NCI-H187 (cell line): ENCODE data around the gene BAHCC1.
"Not testable (repeated sequence)": the region's sequence is repeated elsewhere in the genome, so short reads cannot be mapped to it uniquely, and the experiment has no call there.

Experiments used
- DNase-seq, 2 experiments: peaks; one replicate each; lab custom pipeline; 2025; lab: John Stamatoyannopoulos, UW

BAHCC1 gene

DNA sequence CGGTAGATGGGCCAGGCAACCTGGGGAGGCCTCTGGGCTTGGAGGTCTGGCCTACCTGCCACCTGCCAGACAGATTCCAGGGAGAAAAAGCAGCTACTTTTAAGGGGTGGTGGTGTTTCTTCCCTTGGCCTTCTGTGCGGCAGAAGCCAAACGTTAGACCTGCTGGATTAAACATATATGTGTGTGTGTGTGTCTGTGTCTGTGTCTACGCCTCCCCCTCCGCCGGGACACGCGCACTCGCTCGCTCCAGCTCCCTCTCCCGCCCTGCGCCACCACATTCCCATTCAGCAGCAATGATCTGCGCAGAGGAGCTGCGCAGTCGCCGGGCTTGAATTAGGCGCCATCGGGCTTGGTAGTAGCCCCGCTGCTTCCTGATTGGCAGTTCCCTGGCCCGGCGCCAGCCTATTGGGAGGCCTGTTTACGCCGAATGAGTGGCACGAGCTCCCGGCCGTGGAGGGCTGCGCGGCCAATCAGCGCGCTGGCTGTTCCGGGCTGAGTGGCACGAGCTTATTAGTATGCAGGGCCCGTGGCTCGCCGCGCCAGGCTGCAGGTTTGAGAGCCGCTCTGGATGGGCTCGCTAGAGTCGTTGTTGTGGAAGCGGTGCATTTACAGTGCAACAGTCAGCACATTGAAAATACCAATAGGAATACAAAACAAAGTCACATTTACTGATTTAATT lies at the start of gene BAHCC1:
Gene BAHCC1, plus strand, starts transcription at position 537 of the 679 bp plus-strand sequence. CDS start 4,283 bp downstream, outside the sequence.
- DNase-seq = peak; percentile 99 to 100

DNA sequence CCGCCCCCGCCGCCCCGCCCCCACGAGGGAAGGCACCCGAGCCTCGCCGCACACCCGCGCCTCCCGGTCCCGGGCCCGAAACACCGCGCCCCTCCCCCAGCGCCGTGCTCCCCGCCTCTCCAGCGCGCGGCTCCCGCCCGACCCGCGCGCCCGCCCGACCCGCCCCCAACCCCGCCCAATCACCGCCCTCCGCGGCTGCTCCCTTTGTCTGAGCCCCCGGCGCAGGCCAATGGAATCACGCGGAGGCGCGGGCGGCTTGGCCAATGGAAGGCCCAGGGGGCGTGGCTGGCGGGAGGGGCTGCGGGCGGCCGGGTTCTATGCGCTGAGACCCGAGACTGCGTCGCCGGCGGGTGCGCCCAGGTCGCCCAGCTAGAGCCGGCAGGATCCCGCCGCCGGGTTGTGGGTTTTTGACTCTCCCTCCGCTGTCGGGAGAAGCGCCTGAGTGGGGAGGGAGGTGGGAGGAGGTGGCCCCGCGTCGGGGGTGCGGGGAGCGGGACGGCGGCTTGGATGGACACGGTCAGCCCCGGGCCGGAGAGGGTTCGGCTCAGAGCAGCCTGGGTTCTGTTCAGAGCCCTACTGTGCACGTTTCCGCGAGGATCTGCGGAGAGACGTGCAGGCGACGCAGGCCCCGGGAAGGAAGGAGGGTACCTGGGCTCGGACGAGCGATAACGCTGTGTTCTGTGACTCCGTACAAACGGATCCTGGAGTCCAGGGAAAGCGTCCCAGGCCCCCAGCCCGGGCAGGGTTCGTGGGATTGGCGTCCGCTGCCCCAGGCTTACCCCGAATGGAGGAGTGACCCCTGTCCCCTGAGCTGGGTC lies 49.0 kb upstream of the BAHCC1 start:
- DNase-seq = peak; percentile 83 to 98

DNA sequence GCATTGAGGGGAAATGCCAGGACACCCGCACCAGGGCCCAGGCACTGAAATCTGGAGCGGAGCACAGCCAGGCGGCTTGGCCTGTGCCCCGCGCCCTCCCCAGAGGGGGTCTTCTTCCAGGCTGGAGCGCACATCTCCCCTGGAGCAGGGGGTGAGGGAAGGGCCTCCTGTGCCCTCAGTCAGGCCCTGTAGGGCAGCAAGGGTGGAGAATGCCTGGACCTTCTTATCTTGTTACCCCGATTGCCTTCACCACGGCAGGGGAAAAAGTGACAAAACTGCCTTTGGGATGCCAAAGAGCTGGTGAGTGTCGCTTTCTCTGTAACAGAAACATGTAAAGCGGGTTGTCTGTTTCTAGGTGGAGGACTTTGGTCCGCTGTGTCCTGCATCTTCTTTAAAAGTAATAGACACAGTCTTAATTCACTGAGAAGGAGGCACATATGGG lies 48.3 kb upstream of the BAHCC1 start:
- DNase-seq = no peak

DNA sequence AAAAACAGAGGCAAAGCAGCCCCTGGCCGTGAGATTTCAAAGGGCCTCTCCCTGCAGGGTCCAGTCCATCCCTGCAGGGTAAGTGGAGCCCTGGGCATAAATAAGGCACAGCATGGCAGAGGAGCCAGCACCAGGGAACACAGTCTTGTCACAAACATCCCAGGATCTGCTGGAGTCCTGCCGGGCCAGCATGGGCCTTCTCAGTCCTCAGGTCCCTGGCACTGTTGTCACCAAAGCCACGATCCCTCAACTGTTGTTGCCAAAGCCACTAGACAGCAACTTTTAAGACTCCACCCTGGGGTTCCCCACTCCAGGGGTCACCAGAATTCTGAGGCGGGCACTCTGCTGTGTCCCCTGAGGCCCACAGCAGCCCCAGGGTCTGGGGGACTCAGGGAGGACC lies 47.8 kb upstream of the BAHCC1 start:
- no peak for DNase-seq

DNA sequence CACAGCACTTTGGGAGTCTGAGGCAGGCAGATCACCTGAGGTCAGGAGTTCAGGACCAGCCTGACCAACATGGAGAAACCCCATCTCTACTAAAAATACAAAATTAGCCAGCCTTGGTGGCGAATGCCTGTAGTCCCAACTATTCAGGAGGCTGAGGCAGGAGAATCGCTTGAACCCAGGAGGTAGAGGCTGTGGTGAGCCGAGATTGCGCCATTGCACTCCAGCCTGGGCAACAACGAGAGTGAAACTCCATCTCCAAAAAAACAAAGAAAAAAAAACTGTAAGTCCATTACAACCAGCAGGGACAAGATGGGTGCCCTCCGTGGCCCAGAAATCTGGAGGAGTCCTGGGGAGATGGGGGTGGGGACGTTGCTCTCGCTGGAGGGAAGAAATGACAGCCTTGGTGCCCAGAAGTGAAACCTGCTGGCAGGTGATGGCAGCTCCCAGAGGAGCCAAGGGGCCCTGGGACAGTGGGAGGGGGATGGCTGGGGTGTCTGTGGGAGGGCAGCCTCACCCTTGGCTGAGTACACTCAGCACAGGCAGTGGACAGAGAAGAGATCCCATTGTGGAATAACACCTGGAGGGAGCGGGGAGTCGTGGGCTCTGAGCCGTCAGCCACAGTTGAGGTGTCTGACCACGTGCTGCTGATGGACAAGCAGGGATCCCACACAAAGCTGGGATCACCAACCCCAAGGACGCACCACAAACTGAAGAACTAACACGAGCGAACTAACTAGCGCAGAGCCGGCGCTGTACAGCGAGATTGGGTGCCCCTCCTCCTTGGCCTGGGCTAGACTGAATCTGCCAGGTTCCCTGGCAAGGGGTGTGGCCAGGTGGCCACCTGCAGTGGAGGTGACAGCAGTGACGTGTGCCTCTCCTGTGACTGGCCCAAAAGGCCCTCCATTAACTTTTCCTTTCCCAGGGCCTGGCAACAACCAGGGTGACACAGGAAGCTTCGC lies 46.9 kb upstream of the BAHCC1 start:
- peak; percentile 24 to 52 for DNase-seq

DNA sequence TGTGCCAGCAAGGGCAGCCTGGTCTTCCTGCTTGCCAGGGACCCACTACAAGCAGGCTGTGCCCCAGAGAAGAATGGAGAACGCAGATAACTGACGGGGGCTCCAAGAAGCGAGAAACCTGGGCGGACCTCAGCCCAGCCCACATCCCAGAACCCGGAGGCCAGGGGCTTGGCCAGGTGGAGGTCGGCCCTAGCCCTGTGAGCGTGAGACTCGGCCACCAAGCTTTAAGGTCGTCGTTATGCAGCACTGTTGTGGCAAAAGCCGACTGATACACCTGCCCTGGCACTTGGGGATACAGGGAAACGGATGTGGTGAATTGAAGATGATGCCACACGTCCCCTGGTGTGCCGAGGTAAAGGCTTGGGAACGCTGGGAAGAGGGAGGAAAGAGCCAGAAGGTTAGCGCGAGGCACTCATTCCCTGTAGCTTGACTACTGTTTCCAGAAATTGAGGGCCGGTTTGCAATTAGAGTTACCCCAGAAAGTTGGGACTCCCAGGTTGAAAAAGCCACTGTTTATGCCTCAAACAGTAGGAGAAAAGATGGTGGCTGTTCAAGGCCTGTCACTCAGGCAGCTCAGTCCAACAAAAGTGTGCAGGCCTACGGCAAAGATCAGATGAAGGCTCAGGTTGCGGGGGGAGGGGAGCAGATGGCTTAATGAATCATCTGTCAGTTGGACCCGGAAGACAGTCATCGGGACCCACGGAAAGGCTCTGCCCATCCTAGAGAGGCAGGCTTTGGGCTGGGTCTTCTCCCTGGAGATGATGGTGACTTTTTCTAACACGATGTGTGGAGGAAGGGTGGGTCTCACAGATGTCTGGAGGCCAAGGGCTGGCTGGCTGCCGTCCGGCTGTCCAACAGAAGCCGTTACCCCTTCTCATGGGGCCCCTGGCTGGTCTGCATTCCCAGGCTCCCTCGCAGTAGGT lies 45.6 kb upstream of the BAHCC1 start:
- peak; percentile 9 to 34 for DNase-seq

DNA sequence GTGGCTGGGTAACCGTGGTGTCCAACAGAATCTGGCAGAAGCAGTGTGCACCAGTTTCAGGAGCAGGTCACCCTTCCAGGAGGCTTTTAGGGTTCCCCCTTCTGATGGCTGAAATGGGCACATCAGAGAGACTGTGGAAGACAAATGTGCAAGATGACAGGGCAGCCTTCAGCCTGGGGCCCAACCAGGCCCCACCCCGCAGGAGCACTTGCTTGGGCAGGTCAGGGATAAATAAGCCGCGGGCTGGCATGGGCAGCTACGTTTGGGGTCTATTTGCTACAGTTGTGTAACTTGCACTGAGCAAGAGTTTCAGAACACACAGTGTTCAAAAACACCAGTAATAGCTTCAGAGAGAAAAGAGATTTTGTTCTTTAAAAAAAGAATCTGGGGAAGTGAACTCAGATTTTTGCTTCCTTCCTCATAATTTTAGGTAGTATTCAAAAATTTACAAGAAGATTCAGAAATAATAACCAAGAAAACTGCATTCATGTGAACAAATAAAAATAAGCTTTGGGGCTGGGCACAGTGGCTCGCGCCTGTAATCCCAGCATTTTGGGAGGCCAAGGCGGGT lies 44.9 kb upstream of the BAHCC1 start:
- DNase-seq = no peak

DNA sequence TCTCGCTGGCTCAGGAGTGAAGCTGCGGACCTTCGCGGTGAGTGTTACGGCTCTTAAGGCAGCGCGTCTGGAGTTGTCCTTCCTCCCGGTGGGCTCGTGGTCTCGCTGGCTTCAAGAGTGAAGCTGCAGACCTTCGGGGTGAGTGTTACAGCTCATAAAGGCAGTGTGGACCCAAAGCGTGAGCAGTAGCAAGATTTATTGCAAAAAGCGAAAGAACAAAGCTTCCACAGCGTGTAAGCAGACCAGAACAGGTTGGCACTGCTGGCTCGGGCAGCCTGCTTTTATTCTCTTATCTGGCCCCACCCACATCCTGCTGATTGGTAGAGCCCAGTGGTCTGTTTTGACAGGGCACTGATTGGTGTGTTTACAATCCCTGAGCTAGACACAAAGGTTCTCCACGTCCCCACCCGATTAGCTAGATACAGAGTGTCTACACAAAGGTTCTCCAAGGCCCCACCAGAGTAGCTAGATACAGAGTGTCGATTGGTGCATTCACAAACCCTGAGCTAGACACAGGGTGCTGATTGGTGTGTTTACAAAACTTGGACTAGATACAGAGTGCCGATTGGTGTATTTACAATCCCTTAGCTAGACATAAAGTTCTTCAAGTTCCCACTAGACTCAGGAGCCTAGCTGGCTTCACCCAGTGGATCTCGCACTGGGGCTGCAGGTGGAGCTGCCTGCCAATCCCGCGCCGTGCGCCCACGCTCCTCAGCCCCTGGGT lies 43.8 kb upstream of the BAHCC1 start:
- DNase-seq = not testable (repeated sequence)

DNA sequence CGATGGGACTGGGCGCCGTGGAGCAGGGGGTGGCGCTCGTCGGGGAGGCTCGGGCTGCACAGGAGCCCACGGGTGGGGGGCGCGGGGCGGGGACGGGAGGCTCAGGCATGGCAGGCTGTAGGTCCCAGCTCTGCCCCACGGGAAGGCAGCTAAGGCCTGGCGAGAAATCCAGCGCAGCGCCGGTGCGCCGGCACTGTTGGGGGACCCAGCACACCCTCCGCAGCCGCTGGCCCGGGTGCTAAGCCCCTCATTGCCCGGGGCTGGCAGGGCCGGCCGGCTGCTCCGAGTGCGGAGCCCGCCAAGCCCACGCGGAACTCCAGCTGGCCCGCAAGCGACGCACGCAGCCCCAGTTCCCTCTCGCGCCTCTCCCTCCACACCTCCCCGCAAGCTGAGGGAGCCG lies 43.2 kb upstream of the BAHCC1 start:
- DNase-seq = not testable (repeated sequence)

DNA sequence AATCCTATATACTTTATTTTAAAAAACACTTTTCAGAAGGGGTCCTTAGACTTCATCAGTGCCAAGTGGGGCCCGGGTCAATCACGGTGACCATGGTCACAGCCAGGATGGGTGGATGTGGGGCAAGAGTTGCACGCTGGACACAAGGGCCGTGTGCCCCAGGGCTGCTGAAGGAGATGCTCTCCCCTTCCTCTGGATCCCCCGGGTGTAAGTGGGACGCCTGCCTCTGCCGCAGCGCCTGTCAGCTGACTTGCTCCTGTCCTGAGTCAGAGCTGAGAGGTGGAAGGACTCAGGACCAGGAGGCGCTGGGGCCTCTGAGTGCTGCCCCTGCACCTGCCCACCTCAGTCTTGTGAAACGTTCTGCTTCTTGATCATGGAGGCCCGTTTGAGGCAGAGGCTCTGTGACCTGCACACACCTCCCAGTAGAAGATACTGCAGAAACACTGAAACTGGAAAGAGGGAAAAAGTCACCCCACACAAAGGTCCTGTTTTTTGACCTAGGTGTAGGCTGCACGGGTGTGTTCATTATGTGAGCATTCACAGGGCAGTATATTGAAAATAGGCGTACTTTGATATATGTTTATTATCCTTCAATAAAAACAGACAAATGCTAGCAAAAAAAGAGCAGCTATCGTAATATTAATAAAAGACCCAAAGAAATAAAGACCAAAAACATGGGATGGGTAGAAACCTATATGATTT lies 40.9 kb upstream of the BAHCC1 start:
- DNase-seq = no peak

DNA sequence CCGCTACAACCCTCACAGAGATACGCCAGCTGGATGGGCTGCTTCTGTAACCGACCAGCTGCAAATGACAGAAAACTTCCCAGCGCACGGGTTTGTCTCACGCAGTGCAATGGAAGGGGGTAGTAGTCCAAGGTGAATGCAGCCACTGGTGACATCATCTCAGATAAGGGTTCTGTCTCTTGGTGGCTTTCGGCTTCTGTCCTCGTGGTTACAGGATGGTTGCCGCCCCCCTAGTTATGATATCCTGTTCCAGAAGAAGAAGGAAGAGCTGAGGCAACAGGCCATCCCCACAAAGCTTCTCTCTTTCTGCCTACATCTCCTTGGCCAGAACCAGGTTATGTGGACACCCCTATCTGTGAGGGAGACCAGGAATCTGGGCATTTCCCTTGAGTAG lies 40.3 kb upstream of the BAHCC1 start:
- no peak for DNase-seq

DNA sequence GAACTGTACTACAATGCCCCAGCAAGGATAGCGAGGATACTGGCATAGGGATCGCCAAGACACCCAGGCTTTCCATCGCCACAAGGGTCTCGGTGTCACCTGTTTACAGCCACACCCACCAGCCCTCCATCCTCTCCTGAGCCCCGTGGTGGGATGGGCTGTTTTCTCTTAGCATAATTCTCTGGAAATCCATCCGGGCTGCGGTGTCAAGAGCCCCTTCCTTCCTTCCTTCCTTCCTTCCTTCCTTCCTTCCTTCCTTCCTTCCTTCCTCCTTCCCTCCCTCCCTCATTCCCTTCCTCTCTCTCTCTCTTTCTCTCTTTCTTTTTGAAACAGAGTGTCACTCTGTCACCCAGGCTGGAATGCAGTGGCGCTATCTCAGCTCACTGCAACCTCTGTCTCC lies 36.0 kb upstream of the BAHCC1 start:
- no peak for DNase-seq

DNA sequence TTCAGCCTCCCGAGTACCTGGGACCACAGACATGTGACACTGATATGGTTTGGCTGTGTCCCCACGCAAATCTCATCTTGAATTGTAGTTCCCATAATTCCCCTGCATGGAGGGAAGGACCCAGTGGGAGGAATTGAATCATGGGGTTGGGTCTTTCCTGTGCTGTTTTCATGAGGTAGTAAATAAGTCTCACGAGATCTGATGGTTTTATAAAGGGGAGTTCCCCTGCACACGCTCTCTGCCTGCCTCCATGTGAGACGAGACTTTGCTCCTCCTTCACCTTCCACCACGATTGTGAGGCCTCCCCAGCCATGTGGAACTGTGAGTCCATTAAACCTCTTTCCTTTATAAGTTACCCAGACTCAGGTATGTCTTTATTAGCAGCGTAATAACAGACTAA lies 33.3 kb upstream of the BAHCC1 start:
- DNase-seq = not testable (repeated sequence)

DNA sequence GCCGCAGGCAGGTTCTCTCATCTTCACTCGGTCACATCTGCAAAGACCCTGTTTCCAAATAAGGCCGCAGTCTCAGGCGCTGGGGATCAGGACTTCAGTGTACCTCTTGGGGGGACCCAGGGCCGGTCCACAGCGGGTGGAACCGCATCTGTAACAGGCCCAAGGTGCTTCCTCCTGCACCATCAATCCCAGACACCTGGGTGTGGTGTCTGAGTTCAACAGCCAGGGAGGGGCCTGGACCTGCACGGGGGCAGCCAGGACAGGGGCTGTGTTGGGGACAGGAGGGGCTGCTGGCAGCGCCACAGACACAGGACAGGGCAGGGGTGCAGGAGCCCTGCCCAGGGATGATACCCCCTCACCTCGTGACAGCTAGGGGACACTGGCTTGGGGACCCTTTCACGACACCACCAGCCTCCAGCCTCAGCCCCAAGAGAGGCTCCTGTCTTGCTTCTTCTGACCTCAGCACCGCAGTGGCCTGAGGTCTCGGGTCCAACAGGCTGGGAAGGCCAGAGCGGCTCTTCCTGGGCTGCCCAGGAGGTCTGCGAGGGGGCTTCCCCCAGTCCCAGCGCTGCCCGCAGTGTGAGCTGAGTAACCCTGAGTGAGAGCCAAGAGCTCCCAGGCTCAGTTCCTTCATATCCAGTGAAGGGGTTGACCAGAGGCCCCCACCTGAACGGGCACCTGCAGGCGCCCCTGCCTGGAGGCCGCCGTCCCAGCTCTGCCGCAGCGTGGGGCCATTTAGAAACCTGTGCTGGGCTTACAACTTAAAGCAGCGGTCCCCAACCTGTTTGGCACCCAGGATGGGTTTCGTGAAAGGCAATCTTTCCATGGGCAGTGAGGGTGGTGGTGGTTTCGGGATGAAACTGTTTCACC lies 30.7 kb upstream of the BAHCC1 start:
- DNase-seq = no peak

DNA sequence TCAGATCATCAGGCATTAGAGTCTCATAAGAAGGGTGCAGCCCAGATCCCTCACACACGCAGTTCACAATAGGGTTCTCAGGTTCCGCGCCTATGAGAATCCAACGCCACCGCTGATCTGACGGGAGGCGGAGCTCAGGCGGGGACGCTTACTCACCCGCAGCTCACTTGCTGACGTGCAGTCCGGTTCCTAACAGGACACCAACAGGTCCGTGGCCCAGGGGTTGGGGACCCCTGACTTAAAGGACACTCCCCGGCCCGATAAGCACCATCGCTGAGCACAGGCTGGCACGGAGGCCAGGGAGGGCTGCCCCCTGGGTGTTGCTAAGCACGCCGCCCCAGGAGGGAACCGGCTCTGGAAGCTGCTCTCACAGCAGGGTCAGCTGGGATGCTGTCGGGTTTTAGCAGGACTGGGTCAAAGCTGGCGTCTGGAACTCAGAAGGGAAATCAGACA lies 30.1 kb upstream of the BAHCC1 start:
- DNase-seq = no peak

DNA sequence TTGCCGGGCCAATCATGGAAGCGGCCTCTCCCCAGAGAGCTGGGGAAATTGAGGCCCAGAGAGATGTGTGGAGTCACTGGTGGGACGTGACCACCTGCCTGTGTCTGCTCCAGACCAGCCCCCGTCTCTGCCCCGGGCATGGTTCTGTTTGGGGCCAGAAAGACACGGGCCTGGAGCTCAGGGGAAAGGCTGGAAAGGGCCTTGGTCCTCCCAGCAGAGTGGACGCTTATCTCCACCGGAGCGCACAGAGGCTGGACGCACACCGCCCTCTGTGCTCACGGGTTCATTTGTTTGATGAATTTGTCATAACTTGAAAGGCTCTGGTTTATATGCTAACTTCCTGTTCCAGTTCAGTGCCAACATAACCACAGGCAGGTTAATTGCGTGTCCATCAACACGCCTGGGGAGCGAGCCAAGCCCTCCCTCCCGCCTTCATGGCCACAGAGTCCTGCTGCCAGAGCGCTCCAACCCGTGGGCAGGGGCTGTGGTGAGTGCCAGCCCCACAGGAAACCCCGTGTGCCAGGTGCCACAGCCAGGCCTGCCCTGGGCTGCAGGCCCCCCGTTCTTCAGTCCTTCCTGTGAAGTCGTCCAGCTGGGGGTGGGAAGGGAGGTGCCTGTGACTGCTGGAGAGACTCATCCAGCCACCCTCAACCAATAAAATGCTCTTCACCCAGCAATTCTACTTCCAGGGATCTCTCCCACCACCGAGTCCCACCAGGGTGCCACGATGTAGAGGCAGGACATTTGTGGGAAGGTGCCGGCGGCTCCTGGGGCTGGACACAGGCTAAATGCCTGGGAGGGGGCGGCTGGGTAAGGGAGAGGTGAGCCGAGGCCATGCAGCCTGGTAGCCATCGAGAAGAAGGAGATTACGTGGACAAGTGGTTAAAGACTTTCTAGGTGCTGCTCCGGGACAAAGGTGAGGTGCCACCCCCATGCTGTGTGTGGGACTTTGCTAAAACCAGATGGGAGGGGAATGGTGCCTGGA lies 29.4 kb upstream of the BAHCC1 start:
- DNase-seq = no peak

DNA sequence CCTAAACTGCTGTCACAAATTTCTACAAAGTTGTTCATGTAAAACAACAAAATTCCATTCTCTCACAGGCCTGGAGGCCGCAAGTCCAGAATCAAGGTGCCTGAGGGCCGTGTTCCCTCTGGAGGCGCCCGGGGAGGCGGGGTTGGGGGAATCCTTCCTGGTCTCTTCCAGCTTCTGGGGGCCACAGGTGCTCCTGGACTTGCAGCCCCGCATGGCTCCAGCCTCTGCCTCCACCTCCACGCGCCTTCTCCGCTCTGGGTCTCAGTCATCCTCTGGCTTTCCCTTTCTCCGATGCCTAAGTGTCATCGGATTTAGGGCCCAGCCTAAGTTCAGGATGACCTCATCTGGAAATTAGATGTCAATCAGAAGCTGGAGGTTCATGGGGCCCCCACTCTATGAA lies 28.6 kb upstream of the BAHCC1 start:
- no peak for DNase-seq
